ENCODE data around the gene MACROD2.

The MACROD2 gene

DNA sequence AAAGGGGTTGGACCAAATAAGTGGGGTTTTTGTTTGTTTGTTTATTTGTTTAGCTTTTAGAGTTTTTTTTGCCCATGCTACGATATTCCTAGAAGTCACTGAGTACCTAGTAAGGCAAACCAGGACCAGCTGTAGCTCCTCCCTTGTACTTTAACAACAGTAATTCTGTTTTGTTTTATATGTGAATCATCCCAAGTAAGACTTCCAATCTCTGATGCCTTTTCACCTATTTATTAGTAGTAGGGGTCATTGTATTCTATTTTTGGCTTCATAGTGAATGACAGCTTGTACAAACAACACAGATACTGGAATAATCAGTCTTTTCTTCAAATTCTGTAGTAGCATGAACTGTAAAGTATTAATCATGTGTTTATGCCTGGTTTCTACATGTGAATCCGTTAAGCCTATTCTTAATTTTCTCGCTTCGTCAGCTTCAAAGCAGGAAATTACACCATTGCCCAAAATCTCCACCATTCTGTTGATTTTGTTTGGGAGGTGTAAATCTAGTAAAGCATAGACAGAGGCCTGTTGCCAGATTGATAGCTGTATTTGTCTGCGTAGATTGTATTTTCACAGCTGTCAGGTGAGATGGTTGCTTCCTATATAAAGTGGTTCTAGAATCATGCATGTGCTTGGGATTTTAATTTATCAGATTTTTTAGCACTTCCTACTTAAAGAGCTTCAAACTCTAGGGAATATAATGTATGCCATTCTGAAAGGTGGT, 493.6 kb downstream of the MACROD2 start:
- no peak for DNase-seq

DNA sequence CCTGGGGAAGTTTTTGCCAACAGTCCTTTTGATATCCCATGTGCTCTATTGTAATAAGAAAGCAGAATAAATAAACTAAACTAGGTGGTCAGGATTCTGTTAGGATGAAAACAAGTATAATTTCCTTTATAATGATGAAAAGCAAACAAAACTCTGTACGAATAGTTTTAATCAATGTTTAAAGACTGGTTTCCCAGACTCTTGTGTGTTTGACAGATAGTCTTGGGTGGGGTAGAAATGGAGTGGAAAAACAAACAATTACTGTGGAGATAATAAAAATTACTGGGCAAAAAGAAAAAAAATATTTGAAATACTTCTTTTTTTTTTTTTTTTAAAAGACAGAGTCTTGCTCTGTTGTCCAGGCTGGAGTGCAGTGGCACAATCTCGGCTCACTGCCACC, 494.2 kb downstream of the MACROD2 start:
- DNase-seq = no peak

- DNase-seq = no peak
Observed at GRCh38 chr20:14491436-14491835, 496.1 kb downstream of the MACROD2 start.

- DNase-seq = no peak
Observed at GRCh38 chr20:14493408-14493807, 498.1 kb downstream of the MACROD2 start.

DNA sequence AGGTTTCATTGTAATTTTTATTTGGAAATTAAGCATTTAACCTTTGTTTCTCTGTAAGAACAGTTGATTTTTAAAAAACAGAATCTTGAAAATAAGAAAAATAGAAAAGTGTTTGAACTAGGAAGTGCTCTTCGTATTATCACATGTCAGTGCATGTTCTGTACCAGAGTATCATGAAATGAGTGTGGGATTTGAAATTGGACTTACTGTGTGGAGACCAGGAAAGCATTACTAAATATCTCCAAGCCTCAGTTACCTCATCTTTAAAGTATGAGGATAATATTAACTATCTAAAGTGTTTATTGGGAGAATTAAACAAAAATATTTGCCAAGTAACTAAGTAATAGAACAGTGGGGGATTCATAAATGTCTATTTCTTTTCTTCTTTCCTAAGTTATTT, 499.0 kb downstream of the MACROD2 start:
- DNase-seq = no peak

DNA sequence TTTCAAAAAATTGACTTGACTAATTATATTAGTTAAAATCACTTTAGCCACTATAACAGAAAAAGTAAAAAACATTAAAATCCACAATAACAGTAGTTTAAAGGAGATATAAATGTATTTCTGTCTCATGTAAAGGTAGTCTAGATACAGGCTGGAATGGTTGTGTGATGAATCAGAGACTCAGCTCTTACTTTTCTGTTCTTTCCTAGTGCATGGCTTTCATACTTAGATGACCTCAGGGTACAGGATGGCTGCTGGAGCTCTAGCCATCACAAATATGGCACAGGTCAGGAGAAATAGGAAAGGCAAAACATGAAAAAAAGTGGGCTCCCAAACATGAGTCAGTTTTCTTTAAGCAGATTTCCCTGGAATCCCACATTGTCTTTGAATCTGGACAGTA, 499.8 kb downstream of the MACROD2 start:
- DNase-seq = no peak

- DNase-seq = no peak
Observed at GRCh38 chr20:14497004-14497403, 501.7 kb downstream of the MACROD2 start.

- no peak for DNase-seq
Observed at GRCh38 chr20:14498772-14499171, 503.5 kb downstream of the MACROD2 start.

DNA sequence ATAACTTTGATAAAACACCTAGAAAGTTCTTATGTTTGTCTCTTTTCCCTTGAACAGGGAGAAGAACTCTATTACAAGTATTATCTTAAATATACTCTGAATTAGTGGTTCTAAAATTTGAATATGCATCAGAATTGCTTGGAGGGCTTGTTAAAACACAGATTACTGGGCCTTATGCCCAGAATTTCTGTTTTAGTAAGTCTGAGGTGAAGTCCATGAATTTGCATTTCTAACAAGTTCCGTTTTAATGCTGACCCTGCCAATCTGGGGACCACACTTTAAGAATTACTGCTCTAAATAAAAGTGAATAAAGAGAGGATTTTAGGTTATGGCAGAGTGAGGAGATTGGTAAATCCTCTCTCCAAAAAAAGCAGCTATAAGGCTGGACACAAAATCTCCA, 510.2 kb downstream of the MACROD2 start:
- DNase-seq = no peak

DNA sequence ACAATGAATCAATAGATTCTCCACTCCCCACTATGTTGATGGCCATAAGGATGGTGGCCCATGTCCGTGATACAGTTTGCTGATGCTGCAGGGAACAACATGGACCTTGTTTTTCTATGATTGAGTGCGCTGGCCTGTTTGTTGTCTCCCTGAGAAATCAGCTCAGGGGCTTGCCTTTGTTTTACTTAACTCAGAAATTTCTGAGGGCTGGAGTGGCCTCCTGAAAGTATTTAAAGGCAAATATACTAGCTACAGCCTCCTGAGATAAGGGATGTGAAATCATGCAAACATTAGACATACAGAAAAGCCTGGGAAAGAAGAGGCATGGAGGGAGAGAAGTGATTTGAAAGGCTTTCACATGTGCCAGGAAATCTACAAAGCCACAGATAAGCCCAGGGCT, 512.4 kb downstream of the MACROD2 start:
- DNase-seq = no peak

GRCh38 chr20:14510341-14510740, 515.0 kb downstream of the MACROD2 start:
- no peak for DNase-seq

GRCh38 chr20:14512839-14513238, 517.5 kb downstream of the MACROD2 start:
- DNase-seq = no peak

GRCh38 chr20:14518648-14519047, 523.3 kb downstream of the MACROD2 start:
- no peak for DNase-seq

GRCh38 chr20:14521016-14521415, 525.7 kb downstream of the MACROD2 start:
- DNase-seq = no peak

GRCh38 chr20:14521436-14521835, 526.1 kb downstream of the MACROD2 start:
- DNase-seq = no peak

DNA sequence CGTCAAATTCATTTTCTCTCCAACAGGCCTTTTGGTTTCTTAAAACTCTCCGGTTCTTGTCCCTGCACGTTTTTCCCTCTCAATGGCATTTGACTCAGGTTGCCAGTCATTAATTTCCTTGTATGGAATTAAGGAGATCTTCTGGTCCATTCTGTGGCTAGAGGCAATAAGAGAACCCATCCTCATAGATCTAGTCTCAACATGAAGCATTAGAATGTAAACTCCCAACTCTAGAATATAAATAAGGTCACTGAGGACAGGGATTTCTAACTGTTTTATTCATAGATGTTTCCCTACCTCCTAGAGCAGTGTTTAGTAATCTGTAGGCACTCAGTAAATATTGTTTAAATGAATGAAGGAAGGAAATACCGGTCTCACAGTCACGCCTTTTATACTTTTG, 527.3 kb downstream of the MACROD2 start:
- no peak for DNase-seq

GRCh38 chr20:14523090-14523489, 527.8 kb downstream of the MACROD2 start:
- DNase-seq = no peak

- no peak for DNase-seq
Observed at GRCh38 chr20:14525426-14525825, 530.1 kb downstream of the MACROD2 start.

DNA sequence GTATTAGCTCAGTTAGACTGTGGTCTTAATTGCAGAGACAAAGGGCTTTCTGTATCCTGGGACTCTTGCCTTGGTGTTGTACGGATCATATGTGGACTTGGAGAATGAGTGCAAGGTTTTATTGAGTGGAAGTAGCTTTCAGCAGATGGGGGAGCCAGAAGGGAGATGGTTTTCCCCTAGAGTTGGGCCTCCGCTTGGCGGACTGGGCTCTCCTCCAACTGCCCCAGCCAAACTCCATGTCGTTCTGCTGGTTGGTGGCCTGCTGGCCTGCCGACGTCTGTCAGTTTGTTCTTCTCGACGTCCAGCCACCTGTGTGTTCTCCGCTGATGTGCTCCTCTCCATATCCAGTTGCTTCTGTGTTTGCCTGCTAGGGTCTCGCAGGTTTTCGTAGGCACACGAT, 531.6 kb downstream of the MACROD2 start:
- no peak for DNase-seq

GRCh38 chr20:14531786-14532185, 536.5 kb downstream of the MACROD2 start:
- no peak for DNase-seq

DNA sequence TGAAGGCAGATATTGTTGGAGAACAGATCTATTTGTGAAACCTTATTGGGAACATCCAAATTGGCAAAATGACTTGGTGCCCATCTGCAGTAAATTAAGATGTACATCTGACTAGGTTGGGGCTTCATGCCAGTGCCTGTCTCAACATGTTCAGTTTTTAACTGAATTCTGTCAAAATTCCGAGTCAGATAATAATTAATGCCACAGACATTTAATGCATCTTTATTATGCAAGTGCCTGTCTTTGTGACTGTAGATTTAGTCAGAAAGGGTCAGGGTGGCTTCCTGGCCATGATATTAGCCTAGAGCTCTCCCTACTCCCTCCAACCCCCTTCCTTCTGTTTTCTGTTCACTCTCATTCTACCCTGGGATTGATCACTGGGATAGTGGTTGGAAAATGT, 541.4 kb downstream of the MACROD2 start:
- no peak for DNase-seq

GRCh38 chr20:14538433-14538832, 543.1 kb downstream of the MACROD2 start:
- DNase-seq = no peak

DNA sequence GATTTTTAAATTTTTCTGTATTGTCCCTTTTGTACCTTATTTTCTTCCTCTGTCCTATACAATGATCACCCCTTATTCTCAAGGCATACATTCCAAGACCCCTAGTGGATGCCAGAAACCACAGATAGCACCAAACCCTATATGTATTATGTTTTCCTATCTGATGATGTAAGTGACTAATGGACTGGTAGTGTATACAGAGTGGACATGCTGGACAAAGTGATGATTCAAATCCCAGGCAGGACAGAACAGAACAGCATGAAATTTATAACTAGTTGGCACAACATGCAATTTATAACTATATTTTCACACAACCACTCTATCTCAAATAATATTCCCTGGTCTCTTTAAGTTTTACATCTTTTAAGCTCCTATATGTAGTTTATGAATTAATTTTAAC, 547.7 kb downstream of the MACROD2 start:
- no peak for DNase-seq

GRCh38 chr20:14544688-14545087, 549.4 kb downstream of the MACROD2 start:
- DNase-seq = no peak

DNA sequence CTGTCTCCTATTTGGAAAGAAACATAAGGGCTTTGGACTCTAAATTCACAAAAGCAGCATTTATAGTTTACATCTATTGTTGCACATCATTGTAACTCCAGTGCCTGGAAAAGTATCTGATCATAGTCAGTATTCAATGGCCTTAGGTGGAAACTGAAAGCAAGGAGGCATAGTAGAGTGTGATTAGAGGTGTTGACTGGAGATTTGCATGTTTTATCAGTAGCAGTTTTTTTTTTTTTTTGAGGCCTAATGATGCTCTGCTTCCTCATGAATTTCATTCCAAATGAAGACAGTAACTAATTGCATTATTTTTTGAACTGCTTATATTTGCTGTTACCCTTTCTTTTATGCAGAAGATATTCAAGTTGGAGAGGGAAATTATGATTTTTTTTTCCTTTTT, 555.3 kb downstream of the MACROD2 start:
- no peak for DNase-seq
